UCSD-AML1 (cell line): ENCODE measurements around the gene MYMX.

ENCODE experiments used
- DNase-seq: peaks from one replicate; lab custom pipeline; 2025; ENCODE audit not compliant: unreplicated experiment; lab: John Stamatoyannopoulos, UW

MYMX gene

DNA sequence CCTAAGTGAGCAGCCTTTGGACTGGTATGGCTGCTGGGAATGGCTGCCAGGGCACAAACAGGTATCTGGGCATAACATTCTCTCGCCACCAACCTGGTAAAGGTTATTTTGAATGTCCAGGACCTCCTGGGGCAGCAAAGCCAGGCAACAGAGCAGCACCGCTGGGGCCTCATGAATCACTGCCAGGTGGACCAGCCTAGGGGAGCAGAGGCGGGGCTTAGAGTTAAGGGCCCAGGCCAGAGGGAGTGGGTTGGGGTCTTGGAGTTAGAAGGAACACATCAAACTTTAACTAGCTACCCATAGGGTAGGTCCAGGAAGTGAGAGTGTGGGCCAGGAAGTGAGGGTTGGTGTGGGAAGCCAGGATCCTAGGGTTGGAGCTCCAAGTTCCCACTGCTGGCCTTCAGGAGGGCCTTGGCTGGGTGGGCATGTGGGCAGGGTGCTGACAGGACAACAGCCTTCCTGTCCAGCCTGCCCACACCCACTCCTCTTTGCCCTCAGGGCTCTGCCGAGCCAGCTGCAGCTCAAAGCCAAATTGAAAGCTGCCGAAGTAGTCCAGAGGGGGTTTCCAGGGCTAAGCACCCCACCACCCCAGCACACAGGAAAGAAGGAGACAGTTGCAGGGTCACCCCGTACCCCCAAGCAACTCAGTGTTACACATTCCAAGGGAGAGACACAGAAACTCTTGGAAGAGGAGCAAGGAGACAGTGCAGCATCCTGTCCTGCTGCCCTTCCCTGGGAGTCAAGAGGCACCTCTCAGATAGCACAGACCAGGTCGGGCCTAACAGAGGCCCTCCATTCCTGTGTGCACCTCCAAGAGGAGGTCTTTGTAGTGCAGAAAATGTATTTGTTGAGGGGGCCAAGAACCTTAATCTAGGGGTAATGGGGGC, 46.0 kb downstream of the MYMX start:
- DNase-seq: no peak

DNA sequence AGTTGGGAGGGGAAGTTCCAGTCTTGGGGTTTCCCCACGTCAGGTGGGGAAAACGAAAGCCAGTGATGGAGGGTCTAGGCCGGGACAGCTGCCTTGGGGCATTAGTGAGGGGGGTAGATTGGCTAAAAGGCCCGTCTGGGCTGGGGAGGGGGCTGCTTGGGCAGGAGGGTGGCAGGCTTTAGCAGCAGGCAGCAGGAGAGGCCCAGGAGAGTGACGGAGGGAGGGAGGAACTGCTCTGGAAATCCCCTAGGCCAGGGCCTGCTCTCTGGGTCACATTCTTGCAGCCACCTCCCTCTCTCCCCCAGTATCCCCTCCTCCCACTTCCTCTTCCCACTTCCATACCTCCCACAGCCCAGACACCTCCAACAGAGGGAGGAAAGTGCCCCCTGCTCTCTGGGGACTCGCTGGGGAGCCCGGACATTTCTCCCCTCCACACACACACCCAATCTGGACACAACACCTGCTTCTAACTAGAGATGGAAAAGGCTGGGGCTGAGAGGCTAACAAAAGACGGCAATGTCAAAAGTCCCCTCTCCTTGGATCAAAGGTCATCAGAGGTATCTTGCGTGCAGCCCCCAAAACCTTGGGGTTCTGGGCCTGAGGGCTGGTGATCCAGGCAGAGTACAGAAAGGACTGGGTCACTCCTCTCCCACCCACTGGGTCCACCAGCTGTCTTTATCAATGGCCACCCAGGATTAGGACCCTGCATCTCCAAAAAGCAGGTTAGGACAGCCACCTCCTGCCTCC, 46.8 kb downstream of the MYMX start:
- peak; percentile 36 for DNase-seq

DNA sequence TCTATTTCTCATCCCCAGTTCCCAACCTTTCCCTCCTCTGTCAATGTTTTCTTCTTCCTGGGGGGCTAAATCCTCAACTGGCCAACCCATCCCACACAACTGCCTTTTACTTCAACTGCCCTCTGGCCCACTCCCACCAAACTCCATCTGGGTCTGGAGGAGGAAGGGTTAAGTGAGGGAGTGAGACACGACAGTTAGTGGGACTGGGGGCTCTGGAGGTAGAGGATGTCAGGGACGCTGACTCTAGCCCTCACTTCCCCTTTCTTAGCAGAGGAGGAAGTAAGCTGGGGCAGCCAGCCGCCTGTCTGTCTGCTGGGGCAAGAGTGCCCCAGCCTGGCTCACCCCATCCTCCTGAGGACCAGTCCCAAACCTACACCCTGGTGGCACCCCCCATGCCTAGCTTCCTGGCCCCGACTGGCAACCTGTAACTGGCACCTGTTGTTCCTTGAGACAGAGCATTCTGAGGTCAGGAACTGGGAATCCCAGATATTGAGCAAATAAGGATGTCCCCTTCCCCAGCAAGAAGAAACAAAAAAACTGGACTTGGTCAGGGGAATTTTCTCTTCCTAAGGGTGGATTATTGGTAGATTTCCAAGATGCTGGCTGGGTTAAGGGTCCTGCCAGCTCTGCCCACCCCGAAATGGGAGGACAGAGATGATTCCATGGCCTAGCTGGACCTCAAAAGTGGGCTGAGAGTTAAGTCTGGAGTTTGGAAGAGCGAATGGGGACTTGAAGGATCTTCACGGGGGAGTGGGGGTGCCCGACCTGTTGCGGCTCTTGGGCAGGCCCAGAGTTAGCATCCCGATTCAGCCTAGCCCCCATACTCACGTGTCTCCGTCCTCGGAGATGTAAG, 47.7 kb downstream of the MYMX start:
- peak; percentile 72 for DNase-seq

DNA sequence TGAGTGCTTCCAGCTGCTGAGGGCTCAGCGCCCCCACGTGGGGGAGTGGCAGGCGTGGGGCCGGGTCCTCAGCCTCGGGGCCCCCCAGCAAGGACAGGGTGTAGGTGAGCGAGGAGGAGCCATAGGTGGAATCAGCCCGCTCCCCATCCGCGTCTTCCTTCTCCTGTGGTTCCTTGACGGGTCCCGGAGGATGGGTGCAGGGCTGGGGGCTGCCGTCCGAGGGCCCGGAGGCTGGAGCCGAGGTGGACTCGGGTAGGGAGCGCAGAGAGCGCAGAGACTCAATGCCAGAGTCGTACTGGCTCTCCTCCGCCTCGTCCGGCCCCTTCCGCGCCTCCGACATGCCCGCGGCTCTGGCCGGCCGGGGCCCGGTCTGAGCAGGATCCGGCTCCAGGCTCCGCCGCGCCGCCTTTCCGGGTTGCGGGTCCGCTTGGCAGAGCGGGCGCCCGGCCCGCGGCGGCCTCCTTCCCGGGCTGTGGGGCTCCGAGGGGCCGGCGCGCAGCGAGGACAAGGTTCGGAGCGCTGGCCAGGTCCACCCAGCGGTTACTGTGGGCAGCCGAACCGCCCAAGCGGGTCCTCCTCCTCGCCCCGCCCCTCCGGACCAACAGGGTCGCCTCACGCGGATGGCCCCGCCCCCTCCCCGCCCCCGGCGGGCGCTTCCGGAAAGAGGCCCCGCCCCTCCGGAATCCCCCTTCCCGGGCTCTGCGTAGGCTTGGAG, 48.4 kb downstream of the MYMX start, which contains the start of gene NFKBIE:
Gene NFKBIE (minus strand): TSS at position 545 of the 715 bp plus-strand sequence. CDS start 205 bp downstream, at position 340.
- peak; percentile 93 for DNase-seq

DNA sequence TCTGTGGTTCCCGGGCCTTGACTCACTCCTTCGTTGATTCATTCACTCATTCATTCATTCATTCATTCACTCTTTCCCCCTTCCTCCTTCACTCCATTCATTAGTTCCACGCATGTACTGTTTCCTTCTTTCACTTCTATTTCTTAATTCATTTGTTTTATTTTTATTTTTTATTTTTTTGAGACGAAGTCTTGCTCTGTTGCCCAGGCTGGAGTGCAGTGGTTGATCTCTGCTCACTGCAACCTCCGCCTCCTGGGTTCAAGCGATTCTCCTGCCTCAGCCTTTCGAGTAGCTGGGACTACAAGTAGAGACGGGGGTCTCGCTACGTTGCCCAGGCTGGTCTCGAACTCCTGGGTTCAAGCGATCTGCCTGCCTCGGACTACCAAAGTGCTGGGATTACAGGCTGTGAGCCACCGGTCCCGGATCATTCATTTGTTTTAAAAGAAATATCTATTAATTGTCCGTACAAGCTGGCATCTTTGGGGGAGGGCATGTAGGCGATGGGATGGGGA, 49.1 kb downstream of the MYMX start:
- DNase-seq: no peak

DNA sequence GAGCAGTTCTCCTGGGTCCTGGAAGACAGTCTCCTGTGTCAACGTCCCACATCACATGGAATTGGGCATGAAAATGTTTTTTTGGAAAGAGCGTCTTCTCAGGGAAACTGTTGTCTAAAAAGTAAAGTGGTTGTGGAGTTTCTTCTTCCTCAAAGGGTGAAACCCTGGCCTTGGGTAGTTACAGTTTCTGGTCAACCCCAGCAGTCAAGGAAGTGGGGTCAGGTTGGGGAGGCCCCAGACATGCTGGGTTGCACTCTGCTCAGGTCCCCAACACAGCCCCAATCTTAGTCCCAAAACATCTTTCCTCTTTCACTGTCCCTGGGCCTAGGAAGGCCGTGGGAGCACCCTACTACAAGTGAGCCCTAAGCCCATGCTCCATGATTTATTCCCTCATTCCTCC, 49.6 kb downstream of the MYMX start:
- DNase-seq: no peak

DNA sequence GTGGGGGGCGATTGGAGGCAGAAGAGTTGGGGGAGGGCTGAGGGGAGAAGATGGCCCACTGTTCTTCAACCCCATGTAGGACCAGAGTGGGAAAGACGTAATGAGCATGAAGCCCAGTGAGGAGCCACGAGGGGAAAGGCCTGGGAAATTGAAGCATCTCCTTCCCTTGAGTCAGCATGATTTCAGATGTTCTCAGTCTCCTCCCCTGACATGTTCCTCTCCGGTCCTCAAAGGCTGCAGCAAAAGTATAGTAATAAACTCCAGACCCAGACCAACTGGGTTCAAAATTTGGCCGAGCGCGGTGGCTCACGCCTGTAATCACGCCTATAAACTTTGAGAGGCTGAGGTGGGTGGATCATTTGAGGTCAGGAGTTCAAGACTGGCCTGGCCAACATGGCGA, 50.5 kb downstream of the MYMX start:
- no peak for DNase-seq
